Eye (tissue), 1 donor: ENCODE data around the gene ADA.
"Not testable (repeated sequence)": the region's sequence is repeated elsewhere in the genome, so short reads cannot be mapped to it uniquely, and the experiment has no call there.

ENCODE experiments used
- DNase-seq: peaks from one replicate; pipeline ENCODE4 v3.0.0-alpha.2; 2015

The ADA gene

DNA sequence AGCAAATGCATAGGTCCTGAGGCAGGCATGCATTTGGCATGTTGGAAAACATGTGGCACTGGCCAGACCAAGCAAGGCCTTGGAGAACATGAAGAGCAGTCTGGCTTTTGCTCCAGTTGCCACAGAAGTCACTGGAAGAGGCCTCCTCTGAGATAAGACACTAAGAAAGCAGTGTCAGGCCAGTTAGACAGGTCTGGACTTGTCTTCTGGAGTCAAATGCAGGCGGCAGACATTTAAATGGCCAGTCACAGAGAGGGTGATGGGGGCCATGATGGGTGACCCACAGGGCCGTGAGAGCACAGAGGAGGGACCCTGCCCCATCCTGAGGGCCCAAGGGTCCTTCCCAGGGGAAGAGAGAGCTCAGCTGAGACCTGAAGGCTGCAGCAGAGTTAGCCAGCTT lies 26.7 kb upstream of the ADA start:
- no peak for DNase-seq

GRCh38 chr20:44672318-44672902 lies 20.9 kb upstream of the ADA start:
- DNase-seq = not testable (repeated sequence)

- not testable (repeated sequence) for DNase-seq
Observed at GRCh38 chr20:44671541-44671940, 20.0 kb upstream of the ADA start.

- not testable (repeated sequence) for DNase-seq
Observed at GRCh38 chr20:44670851-44671250, 19.4 kb upstream of the ADA start.

DNA sequence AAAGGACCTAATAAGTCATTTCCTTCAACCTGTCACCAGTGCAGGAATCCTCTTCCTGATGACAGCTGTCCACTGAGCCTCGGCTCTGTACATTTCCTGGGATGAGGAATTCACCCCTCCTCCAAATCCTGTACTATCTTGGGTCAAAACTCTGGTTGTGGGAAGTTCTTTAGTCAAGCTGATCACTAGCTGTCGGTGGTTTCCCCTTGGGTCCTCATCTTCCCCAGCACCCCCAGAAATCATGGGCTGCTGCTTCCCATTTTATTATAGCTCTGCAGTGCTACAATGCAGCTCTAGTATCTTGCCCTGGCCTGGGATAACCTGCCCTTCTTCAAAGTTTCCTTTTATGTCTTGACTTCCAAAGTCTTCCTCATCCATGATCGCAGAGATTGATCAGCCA lies 14.6 kb upstream of the ADA start:
- no peak for DNase-seq

DNA sequence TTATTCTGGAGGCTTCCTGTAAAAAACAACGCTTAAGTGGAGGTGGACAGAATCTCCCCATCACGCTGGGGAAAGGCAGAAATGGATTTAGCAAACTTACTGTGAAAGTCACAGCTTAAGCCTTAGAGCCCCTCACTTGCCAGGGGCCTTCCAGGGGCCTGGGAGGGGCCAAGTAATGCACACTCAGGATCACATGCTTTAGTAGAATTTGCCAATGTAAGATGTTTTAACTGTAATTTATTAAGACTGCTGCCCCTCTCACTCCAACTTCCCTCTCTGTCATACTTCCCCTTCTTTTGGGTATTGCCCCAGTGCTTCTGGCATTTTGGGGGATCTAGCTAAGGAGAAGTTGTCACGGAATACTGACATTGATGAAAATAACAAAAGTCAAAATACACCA lies 12.6 kb upstream of the ADA start:
- no peak for DNase-seq

GRCh38 chr20:44662261-44662660 lies 10.8 kb upstream of the ADA start:
- DNase-seq = no peak

DNA sequence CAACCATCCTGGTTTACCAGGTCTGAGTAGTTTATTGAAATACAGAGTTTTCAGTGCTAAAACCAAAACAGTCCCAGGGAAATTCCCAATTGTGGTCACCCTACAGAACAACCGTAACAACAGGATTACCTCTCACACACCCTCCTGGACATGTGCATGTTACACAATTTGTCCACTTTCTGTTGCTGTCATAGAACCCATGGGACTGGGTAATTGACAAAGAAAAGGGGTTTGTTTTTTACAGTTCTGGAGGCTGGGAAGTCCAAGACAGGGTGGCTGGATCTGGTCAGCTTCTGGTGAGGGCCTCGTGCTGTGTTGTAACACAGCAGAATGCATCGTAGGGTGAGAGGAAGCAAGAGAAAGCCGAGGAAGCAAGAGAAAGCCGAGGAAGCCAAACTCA lies 9.1 kb upstream of the ADA start:
- no peak for DNase-seq

- DNase-seq = no peak
Observed at GRCh38 chr20:44659931-44660330, 8.4 kb upstream of the ADA start.

DNA sequence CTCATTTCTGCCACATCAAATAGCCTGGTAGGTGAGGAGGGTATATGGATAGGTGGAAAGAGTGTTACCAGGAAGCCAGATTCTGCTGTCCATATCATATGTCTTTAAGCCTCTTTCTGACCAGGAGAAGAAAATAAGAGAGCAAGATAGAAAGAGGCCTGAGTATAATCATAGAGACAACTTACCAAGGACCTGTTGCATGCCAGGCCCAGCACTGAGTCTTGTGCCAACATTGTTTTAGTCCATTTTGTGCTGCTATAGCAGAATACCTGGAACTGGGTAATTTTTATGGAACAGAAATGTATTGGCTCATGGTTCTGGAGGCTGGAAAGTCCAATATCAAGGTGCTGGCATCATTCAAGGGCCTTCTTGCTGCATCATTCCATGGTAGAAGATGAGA lies 7.3 kb upstream of the ADA start:
- no peak for DNase-seq

DNA sequence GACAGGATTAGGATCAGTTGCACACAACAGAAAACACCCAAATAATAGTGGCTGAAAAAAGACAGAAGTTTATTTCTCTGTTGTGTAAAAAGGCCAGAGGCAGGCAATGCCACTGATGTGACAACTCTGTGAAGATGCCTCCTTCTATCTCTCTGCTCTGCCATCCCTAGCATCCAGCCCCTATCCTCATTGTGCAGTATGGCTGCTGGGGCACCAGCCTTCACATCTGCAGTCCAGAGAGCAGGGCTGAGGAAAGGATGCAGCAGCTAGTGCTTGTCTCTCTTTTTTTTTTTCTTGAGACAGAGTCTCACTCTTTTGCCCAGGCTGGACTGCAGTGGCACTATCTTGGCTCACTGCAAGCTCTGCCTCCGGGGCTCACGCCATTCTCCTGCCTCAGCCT lies 6.4 kb upstream of the ADA start:
- no peak for DNase-seq

DNA sequence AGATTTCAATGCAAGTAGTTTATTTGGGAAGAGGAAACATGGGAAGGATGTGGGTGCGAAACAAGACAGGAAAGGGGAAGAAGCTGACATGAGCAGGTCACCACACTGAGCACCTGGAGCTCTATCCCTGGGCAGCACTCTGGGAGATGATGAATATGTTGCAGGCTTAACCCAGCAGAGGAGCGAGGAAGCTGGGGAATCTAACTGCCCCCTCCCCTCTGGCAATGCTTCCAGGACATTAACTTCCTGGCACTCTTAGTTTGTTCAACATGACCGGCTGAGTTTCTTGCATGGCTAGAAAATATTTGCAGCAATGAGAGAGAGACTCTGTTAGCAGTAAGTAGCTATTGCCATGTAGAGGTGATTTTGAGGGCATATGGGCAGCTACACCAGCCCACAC lies 4.9 kb upstream of the ADA start:
- DNase-seq = peak; percentile 37

- not testable (repeated sequence) for DNase-seq
Observed at GRCh38 chr20:44654210-44654609, 2.7 kb upstream of the ADA start.

DNA sequence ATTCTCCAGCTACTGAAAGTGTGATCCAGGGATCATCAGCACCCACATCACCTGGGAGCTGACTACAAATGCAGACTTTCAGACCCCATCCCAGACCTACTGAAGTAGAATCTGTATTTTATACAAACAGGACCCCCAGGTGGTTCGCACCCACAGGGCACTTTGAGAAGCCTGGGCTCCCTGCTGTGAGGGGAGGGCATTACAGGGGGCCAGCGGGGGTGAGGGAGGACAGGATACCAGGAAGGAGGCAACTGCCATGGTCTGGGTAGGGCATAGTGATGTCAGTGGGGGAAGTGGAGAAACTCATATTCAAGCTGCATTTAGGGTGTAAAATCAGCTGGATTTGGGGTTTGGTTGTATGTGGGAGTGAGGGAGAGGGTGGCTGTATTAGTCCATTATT lies 2.0 kb upstream of the ADA start:
- no peak for DNase-seq

DNA sequence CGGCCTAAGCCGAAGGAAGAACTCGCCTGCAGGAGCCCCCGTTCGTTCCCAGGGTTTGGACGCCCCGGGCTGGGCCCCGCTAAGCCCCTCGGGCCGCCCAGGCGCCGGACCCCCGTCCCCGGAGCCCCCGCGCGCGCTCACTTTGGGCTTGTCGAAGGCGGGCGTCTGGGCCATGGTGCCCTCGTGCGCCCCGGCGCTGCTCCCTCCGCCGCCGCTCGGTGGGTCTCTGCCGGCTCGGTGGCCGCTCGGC lies 140 bp downstream of the ADA start:
- DNase-seq = no peak

GRCh38 chr20:44650771-44651433 lies 597 bp downstream of the ADA start:
- no peak for DNase-seq

- no peak for DNase-seq
Observed at GRCh38 chr20:44649976-44650375, 1.5 kb downstream of the ADA start.

DNA sequence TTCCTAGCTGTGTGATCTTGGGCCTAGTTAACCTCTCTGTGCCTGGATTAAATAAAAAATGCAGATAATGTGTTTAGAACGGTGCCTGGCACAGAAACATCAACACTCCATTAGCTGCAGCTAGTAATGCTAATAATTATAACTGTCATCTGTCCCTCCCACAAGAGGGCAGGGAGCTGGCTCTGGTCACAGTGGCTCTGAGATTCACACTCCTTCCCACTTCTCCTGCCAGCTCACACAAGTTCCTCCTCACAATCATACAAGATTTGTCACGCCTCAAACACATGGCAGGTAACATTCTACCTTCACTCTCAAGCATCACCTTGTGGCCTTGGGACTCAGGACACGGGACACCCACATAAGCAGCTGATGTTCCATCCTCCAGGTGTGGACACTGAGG lies 2.4 kb downstream of the ADA start:
- DNase-seq = no peak

- DNase-seq = no peak
Observed at GRCh38 chr20:44648579-44648978, 2.9 kb downstream of the ADA start.

- DNase-seq = no peak
Observed at GRCh38 chr20:44648068-44648467, 3.4 kb downstream of the ADA start.

DNA sequence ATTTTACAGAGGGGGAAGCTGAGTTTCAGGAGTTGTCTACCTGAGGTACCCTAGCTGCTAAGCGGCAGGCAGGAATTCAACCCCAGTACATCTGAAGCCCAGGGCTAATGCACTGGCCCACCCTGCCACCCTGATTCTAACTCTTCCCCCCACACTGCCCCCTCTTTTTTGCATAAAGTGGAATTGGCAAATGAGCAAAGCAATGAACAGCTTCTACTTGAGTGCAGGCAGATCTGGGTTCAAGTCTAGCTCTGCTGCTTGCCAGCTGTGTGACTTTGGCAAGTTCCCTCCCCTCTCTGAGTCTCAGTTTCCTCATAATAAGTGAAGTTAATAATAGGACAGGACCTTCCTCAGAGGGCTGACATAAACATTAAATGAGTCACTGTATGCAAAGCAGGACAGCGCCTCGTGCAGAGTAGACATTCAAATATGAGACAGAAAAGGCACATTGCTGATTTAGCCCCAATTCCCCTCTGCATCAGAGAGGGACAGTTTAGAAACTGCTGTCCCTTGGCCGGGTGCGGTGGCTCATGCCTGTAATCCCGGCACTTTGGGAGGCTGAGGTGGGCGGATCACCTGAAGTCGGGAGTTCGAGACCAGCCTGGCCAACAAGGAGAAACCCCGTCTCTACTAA lies 4.7 kb downstream of the ADA start:
- DNase-seq = no peak

DNA sequence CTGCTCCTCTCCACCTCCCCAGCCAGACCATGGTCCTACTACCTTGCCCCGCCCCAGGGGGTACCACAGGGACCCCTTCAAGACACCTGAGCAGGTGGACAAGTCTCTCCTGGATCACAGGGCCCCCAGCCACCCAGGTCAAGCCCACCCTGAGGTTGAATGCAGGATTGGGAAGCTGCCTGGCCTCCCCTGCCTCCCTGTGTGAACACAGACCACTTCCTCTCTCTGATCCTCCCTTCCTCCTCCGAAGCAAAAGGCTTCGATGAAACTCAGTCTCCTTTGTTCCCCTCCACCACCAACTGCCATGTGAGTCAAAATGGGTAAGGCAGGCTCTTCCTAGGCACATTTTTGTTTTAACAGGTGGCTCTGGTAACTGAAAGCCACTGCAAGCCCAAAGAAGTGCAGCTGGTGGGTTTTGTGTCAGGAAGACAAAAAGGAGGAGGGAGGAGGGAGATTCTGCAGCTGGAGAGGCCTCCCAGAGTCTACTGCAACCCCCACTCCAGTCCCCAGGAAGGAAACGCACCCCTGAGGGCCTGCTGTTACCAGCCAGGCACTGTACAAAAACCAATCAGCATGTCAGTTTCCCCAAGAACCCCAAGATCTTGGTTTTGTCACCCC lies 5.4 kb downstream of the ADA start:
- peak; percentile 53 for DNase-seq

GRCh38 chr20:44644667-44645131 lies 6.8 kb downstream of the ADA start:
- no peak for DNase-seq

GRCh38 chr20:44644230-44644617 lies 7.3 kb downstream of the ADA start:
- DNase-seq = no peak
